Epithelial cell of proximal tubule (primary cell): ENCODE results near the gene WDR82. TPM values are rescaled to one million over a fixed set of nuclear protein-coding genes. Genes with fewer than 3 reads are reported as not detected.

Source experiments
- DNase-seq: peaks from one replicate; pipeline ENCODE4 v3.0.0-alpha.2; 2011; ENCODE audit warnings: low read depth
- H3K4me3 ChIP-seq: 2 replicates; pipeline ENCODE4 v1.5.1; 2011; ENCODE audit warnings: low read depth, mild to moderate bottlenecking, low read length
- total RNA-seq: library from RNA; depleted of rRNA; stranded (reverse); fragments of >200 nt; gene quantifications from 2 replicates; pipeline ENCODE4 v1.2.3, GENCODE V29; 2015
- TF ChIP-seq, protein P1 (sequence below): conservative IDR thresholded peaks from 2 replicates; pipeline ENCODE4 v1.5.1; 2012; ENCODE audit warnings: low read depth, mild to moderate bottlenecking, low read length

WDR82 gene
- total RNA-seq, 1 donor from 2014 or later, result 38.4 TPM

DNA sequence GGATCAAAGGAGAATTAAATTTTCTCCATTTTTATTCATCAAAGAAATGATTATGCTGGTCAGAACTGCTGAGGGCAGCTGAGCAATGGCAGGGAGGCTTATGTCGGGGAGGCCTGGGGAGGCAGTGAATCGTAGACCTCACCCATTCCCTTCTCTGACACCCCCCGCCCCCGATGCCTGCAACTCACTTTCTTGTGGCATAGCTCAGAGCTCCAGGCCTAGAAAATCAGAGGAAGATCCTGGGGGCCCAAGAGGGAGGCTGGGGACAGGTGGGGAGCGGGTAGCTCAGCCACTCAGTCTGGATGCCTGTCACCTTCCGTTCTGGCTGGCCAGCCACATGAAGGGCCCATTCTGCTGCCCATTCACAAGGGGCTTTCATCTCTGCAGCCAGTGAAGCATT lies 36.6 kb upstream of the WDR82 start:
- no peak overlapping the region for H3K4me3 ChIP-seq
- TF ChIP-seq, protein P1, sequence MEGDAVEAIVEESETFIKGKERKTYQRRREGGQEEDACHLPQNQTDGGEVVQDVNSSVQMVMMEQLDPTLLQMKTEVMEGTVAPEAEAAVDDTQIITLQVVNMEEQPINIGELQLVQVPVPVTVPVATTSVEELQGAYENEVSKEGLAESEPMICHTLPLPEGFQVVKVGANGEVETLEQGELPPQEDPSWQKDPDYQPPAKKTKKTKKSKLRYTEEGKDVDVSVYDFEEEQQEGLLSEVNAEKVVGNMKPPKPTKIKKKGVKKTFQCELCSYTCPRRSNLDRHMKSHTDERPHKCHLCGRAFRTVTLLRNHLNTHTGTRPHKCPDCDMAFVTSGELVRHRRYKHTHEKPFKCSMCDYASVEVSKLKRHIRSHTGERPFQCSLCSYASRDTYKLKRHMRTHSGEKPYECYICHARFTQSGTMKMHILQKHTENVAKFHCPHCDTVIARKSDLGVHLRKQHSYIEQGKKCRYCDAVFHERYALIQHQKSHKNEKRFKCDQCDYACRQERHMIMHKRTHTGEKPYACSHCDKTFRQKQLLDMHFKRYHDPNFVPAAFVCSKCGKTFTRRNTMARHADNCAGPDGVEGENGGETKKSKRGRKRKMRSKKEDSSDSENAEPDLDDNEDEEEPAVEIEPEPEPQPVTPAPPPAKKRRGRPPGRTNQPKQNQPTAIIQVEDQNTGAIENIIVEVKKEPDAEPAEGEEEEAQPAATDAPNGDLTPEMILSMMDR, result no peak
- no peak for DNase-seq

DNA sequence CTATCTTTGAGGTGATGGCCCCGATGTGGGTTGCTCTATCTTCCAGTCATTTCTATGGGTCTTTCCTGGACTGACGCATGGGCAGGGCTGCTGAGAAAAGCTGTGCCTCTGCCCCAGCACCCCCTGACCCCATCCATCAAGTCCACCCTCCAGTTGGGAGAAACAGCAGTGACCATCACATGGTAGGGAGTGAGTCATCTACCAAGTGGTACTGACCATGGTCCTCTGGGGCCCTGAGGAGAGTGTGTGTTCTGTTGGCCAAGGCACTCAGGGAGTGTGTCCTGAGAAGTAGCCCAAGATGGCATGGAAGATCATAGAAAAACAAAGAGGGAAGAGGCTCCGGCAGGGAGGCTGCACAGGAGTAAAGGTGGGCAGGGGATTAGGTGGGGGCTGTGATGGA lies 36.0 kb upstream of the WDR82 start:
- DNase-seq, result no peak
- TF ChIP-seq, protein P1, result no peak
- no peak overlapping the region for H3K4me3 ChIP-seq

DNA sequence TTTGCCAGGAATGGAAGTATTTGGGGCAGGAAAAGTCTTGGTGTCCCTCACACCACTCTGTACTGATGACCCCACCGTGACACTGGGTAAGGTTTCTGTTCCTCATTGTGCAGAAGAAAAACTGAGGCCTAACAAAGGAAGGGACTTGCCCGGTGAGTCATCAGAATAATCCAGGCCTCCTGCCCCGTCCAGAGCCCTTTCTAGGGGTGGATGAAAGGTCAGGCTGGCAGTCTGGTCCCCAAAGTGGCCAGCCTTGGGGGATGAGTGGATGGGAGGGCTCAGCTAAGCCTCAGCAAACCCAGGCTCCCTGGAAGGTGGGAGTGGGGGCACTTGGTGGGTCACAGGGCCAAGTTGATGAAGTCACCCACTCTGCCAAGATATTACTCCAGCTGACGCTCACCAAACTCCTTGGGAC lies 35.3 kb upstream of the WDR82 start:
- TF ChIP-seq, protein P1, result no peak
- DNase-seq, result no peak
- H3K4me3 ChIP-seq, result no peak overlapping the region

DNA sequence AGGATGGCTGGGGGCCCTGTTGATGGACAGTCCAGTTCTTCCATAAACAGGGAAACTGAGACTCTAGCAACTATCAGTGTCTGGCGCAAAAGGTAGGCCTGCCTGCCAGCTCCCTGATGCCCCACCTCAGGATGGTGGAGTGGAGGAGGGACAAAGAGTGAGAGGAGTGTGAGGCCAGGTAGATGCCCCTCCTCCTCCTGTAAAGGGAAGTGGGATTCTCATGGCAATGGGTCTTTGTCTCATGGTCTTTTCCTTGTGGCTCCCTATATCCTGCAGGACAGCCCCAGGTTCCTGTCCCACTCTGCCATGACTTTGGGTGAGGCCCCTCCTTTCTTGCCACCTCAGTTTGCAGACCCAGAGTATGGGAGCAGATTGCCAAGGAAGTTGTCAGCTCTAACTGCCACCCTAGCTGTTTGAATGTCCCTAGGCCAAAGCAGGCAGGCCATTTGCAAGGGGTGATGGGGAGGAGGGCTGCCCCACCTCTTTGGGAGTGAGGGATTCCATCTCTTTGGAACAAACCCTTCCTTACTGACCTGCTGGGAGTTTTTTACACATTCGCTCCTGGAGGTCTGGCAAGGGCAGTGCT lies 34.8 kb upstream of the WDR82 start:
- no peak for DNase-seq
- H3K4me3 ChIP-seq, result no peak overlapping the region
- TF ChIP-seq, protein P1, result no peak

DNA sequence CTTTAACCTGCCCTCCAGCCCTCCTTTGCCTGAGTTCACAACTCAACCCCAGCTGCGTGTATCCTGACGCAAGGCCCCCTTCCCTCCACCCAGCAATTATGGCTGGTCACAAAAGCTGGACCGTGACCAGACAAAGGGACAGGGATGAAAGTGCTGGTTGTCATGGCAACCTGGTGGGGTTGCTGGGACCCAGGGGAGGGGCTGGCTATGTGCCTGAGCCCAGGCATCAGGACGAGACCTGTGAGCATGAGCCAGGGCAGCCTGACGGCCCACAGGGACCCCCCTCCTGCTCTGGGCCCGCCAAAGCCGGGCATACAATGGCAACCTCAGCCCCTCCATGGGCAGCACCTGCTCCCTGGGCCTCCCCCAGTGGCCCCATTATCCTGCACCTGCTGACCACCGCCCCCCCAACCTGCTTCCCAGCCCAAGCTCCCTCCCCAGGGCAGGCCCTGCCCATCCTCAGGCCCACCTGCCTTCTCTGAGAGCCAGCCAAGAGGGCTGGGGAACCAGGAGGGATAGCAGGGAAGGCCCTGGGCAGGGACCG lies 33.2 kb upstream of the WDR82 start:
- no peak overlapping the region for H3K4me3 ChIP-seq
- TF ChIP-seq, protein P1, result no peak
- no peak for DNase-seq

DNA sequence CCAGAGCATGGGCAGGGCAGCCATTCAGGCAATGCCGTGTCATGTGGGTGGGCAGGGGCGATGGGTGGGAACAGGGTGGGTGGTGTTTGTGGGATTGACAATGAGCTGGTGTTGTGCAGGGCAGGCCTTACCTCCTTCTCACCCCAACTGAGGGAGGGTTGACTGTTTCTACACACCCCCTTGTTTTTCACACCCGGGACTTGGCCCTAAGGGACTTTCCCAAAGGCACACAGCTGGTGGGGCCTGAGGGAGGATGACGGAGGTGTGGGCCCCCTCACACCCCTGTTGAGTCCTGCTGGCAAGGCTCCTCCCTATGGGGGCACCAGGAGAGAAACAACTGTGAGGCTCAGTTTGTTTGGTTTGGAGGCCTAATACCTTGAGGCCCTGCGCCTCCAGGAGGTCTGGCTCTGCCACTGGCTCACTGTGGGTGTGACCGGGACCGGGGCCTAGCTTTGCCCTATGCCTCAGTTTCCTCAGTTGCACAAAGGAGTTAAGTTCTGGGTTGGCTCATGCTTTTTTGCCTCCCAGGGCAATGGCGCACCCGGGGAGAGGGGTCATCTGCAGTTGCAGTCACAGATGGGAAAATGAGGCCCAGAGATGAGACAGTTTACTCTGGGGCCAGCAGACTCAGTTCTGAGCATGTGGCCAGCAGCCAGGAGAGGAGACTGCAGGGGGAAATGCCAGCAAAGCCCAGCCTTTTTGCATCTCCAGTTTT lies 32.6 kb upstream of the WDR82 start:
- no peak overlapping the region for H3K4me3 ChIP-seq
- no peak for DNase-seq
- TF ChIP-seq, protein P1, result no peak

DNA sequence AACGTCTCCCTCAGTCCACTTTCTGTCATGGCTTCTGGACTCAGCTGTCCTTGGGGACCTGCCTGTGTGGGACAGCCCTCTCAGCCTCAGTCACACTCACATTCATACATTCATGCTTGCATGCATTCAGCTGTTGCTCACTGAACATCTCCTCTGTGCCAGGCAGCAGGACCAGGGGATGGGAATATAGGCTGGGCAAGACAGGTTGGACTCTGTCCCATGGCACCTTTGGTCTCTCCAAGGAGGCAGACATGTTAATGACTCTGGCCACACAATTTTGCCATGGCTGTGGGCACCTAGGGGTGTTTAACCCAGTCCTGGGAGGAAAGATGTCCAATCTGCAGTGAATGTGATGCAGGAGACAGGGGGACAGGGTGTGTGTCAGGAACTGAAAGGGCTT lies 29.9 kb upstream of the WDR82 start:
- TF ChIP-seq, protein P1, result no peak
- no peak overlapping the region for H3K4me3 ChIP-seq
- no peak for DNase-seq
